Stimulated activated CD8-positive, alpha-beta memory T cell treated with anti-CD3 and anti-CD28 coated beads, Interleukin-4, amount 100 ng/mL, for 4 hours (primary cell): ENCODE measurements around the gene CARD10.

ENCODE experiments used
- DNase-seq, 2 donors: peaks; one replicate each; pipeline ENCODE4 v3.0.0-alpha.2; 2020; ENCODE audit warnings: low read depth in 2 of 2, low spot score in 1 of 2

CARD10 gene

GRCh38 chr22:37443977-37444376, 75.2 kb downstream of the CARD10 start:
- no peak for DNase-seq

DNA sequence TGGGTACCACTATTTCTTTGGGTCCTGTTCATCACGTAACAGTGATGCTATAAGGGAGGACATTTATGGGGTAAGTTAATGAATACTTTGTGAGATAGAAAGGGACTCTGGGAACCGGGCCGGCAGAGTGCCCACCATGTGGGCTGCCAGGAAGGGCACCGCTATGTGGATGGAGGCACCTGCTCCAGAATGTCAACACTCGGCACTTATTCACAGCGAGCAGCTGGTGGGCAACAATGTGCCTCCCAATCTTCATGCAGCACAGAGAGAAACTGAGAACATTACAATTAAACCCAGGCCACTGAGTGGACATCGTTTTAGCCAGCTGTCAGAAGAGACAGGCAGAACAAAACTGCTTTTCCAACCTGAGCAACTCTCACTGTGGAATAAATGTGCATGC, 76.1 kb downstream of the CARD10 start:
- no peak for DNase-seq

GRCh38 chr22:37442537-37442936, 76.7 kb downstream of the CARD10 start:
- DNase-seq: no peak

- no peak for DNase-seq
Measured at GRCh38 chr22:37442135-37442534, 77.1 kb downstream of the CARD10 start.

- no peak for DNase-seq
Measured at GRCh38 chr22:37440875-37441274, 78.3 kb downstream of the CARD10 start.
